ENCODE results near the gene NDUFV1. TPM values are rescaled to one million over a fixed set of nuclear protein-coding genes. Genes with fewer than 3 reads are reported as not detected.

Gene NDUFV1
- total and polyA plus RNA-seq, 9 of the 15 experiments (the other 6 are each of a cell fraction or from before 2014, with no cell fraction given) = 10.8 to 423 (median 209) TPM

GRCh38 chr11:67644042-67644441, 37.3 kb downstream of the NDUFV1 start:
- intact Hi-C loops (cut with micrococcal nuclease) (loop anchor here (5.0 to 10.0 kb wide), 2 partner anchors 67 to 161 kb away; no protein-coding TSS in a partner anchor), in situ Hi-C loops (cut with MboI) (no loop called here)
- no peaks in the 10 kb centered on the region for H3K9me1 ChIP-seq (ENCODE audit: control insufficient read depth, insufficient read depth, low read length)
- H3K36me3 ChIP-seq (ENCODE audit: control insufficient read depth, insufficient read depth, low read length) = no peaks in the 10 kb centered on the region
- no peaks in the 10 kb centered on the region for H4K20me1 ChIP-seq (replicated peaks; ENCODE audit: control insufficient read depth, insufficient read depth, low read length)
- H3K27me3 ChIP-seq (ENCODE audit: control insufficient read depth in 2 of 2, insufficient read depth in 2 of 2, low read length in 2 of 2) = peaks cover 0 to 19% of the 10 kb centered on the region in 2 experiments; a peak in 3 of 5 replicates
- ChIA-PET POLR2A (no interaction called here), CTCF (ENCODE audit: low intra/inter-chr PET ratio) (interaction anchor here (0.6 to 0.7 kb wide), 2 partner anchors 13 to 14 kb away, joined by 3 read pairs; no protein-coding TSS in a partner anchor)
- no peak overlapping the region for H3K27ac ChIP-seq (ENCODE audit: extremely low read depth, low read depth, low read length)
- DNase-seq (ENCODE audit: extremely low read depth in 1 of 4, low spot score in 3 of 4) (peak in 3 of 4 experiments; percentile 35 to 54 (median 52)), FAIRE-seq (peak; percentile 82), ATAC-seq (peak; percentile 59)
- BruUV-seq (replicated peaks) = no TSS peak
- H3K4me2 ChIP-seq (ENCODE audit: insufficient read depth, low read length) = no peak overlapping the region
- no peak overlapping the region for H3K4me3 ChIP-seq
- H3K9me3 ChIP-seq (replicated peaks; ENCODE audit: control insufficient read depth, insufficient read depth, low read depth, low read length) = no peaks in the 10 kb centered on the region
- no peaks in the 10 kb centered on the region for H3K79me2 ChIP-seq (ENCODE audit: control insufficient read depth, insufficient read depth, low read length)
- WGBS (ENCODE audit: insufficient coverage, low coverage, missing lambda C conversion rate) = 13% methylated on average over 5 of the region's 5 CpGs
- H3K4me1 ChIP-seq (replicated peaks in 1 of 2; ENCODE audit: control insufficient read depth in 2 of 2, insufficient read depth in 2 of 2, low read length in 2 of 2) = peaks cover 0 to 58% of the 10 kb centered on the region in 2 experiments; a peak in 3 of 5 replicates
- no peak overlapping the region for H3K9ac ChIP-seq (ENCODE audit: insufficient read depth in 1 of 2, low read depth in 2 of 2, low read length in 2 of 2)
- no peak overlapping the region for H2AFZ ChIP-seq (ENCODE audit: low read depth, low read length)
- peak; percentile 62 for TF ChIP-seq CEBPG (CRISPR knock-in tag; IDR thresholded peaks at IDR 0.05)
- TF ChIP-seq CEBPG (tag; conservative IDR thresholded peaks at IDR 0.05 in 1 of 2, IDR thresholded peaks at IDR 0.05 in 1 of 2) = peak in 1 of 2 experiments; percentile 72; a peak in 2 of 4 replicates
- no peak for TF ChIP-seq EZH2 (IDR thresholded peaks at IDR 0.05; ENCODE audit: borderline replicate concordance, low read depth, low read length)
- peak; percentile 73 to 78 (median 76) for TF ChIP-seq CTCF (IDR thresholded peaks at IDR 0.05 in 2 of 3, conservative IDR thresholded peaks at IDR 0.05 in 1 of 3; ENCODE audit: insufficient read depth in 2 of 3, low read depth in 1 of 3, low read length in 3 of 3)
- no peak for TF ChIP-seq ADNP (tag; IDR thresholded peaks at IDR 0.05)
- TF ChIP-seq XRCC5 (IDR thresholded peaks at IDR 0.05; ENCODE audit: low read depth, low read length) = 0 out of 2 replicates have a peak, but pooled peaks have one; percentile 36
- TF ChIP-seq, protein P1, sequence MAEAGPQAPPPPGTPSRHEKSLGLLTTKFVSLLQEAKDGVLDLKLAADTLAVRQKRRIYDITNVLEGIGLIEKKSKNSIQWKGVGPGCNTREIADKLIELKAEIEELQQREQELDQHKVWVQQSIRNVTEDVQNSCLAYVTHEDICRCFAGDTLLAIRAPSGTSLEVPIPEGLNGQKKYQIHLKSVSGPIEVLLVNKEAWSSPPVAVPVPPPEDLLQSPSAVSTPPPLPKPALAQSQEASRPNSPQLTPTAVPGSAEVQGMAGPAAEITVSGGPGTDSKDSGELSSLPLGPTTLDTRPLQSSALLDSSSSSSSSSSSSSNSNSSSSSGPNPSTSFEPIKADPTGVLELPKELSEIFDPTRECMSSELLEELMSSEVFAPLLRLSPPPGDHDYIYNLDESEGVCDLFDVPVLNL (CRISPR knock-in tag; IDR thresholded peaks at IDR 0.05; ENCODE audit: low read depth) = no peak
- no peak for TF ChIP-seq PREB (CRISPR knock-in tag; IDR thresholded peaks at IDR 0.05)
- TF ChIP-seq NR2C1 (IDR thresholded peaks at IDR 0.05) = no peak
- no peak for TF ChIP-seq NR2C1 (tag; IDR thresholded peaks at IDR 0.05)
- 0 out of 2 replicates have a peak, but pooled peaks have one; percentile 35 for TF ChIP-seq CCAR2 (IDR thresholded peaks at IDR 0.05; ENCODE audit: low read depth, low read length)
- 0 out of 2 replicates have a peak, but pooled peaks have one; percentile 19 for TF ChIP-seq JUN (IDR thresholded peaks at IDR 0.05; ENCODE audit: borderline replicate concordance, low read depth, low read length)
- no peak for TF ChIP-seq JUN (CRISPR knock-in tag; IDR thresholded peaks at IDR 0.05; ENCODE audit: borderline replicate concordance)
- no peak for TF ChIP-seq MAZ (CRISPR knock-in tag; conservative IDR thresholded peaks at IDR 0.05 in 1 of 2, IDR thresholded peaks at IDR 0.05 in 1 of 2)
- TF ChIP-seq CBX5 (IDR thresholded peaks at IDR 0.05; ENCODE audit: borderline replicate concordance, low read depth) = peak; percentile 86
- no peak for TF ChIP-seq CCNT2 (IDR thresholded peaks at IDR 0.05; ENCODE audit: borderline replicate concordance, extremely low read depth, insufficient read length, low read depth, low read length)
- no peak for TF ChIP-seq FOXJ3 (CRISPR knock-in tag; IDR thresholded peaks at IDR 0.05)
- peak; percentile 14; the same call in 1 of the 2 replicates for TF ChIP-seq CTBP1 (IDR thresholded peaks at IDR 0.05; ENCODE audit: borderline replicate concordance)
- no peak for TF ChIP-seq PTRF (tag; IDR thresholded peaks at IDR 0.05)
- no peak for TF ChIP-seq ZFPM2 (CRISPR knock-in tag; IDR thresholded peaks at IDR 0.05)
